Left lung (tissue), 10 donors: ENCODE data around the gene AGGF1. TPM values are rescaled to one million over a fixed set of nuclear protein-coding genes. Genes with fewer than 3 reads are reported as not detected.

ENCODE experiments used
- ATAC-seq: fragments of 200-7000 bp; cut with Tn5 transposase; one replicate; pipeline ENCODE4 v1.9.1; 2020; ENCODE audit warnings: moderate library complexity
- DNase-seq, 4 donors: peaks; one replicate each; pipeline ENCODE4 v3.0.0-alpha.2; 2013 to 2020
- H3K27ac ChIP-seq, 2 donors: fragments of 200-600 bp; sonication (generic) in 1 of 2; one replicate each; pipeline versions ENCODE4 v1.5.0 to v1.8.0; 2020 to 2021
- H3K27me3 ChIP-seq, 2 donors: fragments of 200-600 bp; sonication (generic) in 1 of 2; one replicate each; pipeline versions ENCODE4 v1.5.0 to v1.8.0; 2020 to 2021
- H3K36me3 ChIP-seq, 2 donors: fragments of 200-600 bp; sonication (generic) in 1 of 2; one replicate each; pipeline versions ENCODE4 v1.5.0 to v1.8.0; 2020 to 2021
- H3K4me1 ChIP-seq, 2 donors: fragments of 200-600 bp; one replicate each; pipeline ENCODE4 v1.8.0; 2021
- H3K4me3 ChIP-seq, 2 donors: fragments of 200-600 bp; sonication (generic) in 1 of 2; one replicate each; pipeline versions ENCODE4 v1.5.0 to v1.8.0; 2020 to 2021; ENCODE audit warnings: mild to moderate bottlenecking in 1 of 2
- H3K9me3 ChIP-seq, 2 donors: fragments of 200-600 bp; sonication (generic) in 1 of 2; one replicate each; pipeline versions ENCODE4 v1.5.0 to v1.8.0; 2020 to 2021
- CTCF ChIP-seq, 2 donors: fragments of 200-600 bp; sonication (generic) in 1 of 2; IDR thresholded peaks; one replicate each; pipeline versions ENCODE4 v1.5.0 to v1.8.0; 2021; ENCODE audit warnings: antibody characterized with exemption in 2 of 2
- intact Hi-C, 2 donors: fragments of 100-400 bp; cut with DNase I; formaldehyde crosslinking; loops; one replicate each; pipeline versions ENCODE4 v1.11.2 to v1.14.2; 2022
- polyA plus RNA-seq, 6 donors: library from polyadenylated mRNA; unstranded; fragments of 120-200 nt; gene quantifications; one replicate each; pipeline ENCODE4 v1.2.1, GENCODE V29; 2013; ENCODE audit not compliant: insufficient read length in 6 of 6
- total RNA-seq, 2 donors: library from RNA; stranded (reverse); fragmentation: NEBNext Ultra II Directional; extraction: Animal tissue kit (Norgen Biotek cat#: 25700); gene quantifications; one replicate each; pipeline ENCODE4 v1.2.1, GENCODE V29; 2021
- donor health status: DM: no; HTN: yes; CAD: no.
- donor health status: DM: no; HTN: no; CAD: no.

AGGF1 gene
- total and polyA plus RNA-seq, 8 donors: 20.9 to 27.2 (median 25.2) TPM

- DNase-seq (no peak), ATAC-seq (no peak)
- Histone ChIP-seq H3K27ac (no peak overlapping the region), H3K4me3 (no peak overlapping the region), H3K9me3 (peaks cover 0 to 11% of the 10 kb centered on the region in 2 donors), H3K4me1 (peaks cover 8 to 22% of the 10 kb centered on the region in 2 donors), H3K36me3 (peaks cover 0 to 30% of the 10 kb centered on the region in 2 donors), H3K27me3 (no peaks in the 10 kb centered on the region)
- TF ChIP-seq CTCF (IDR thresholded peaks at IDR 0.05): no peak
- intact Hi-C loops: no loop called here
Measured at GRCh38 chr5:77033338-77033737, 3.1 kb downstream of the AGGF1 start.

- ATAC-seq (no peak), DNase-seq (no peak)
- no peak overlapping the region for H3K4me3 ChIP-seq
- H3K4me1 ChIP-seq: peaks cover 8 to 16% of the 10 kb centered on the region in 2 donors
- intact Hi-C loops: no loop called here
- H3K36me3 ChIP-seq: peaks cover 0 to 56% of the 10 kb centered on the region in 2 donors
- no peak overlapping the region for H3K27ac ChIP-seq
- H3K9me3 ChIP-seq: no peaks in the 10 kb centered on the region
- no peaks in the 10 kb centered on the region for H3K27me3 ChIP-seq
- no peak for TF ChIP-seq CTCF (IDR thresholded peaks at IDR 0.05)
Measured at GRCh38 chr5:77035950-77036349, 5.7 kb downstream of the AGGF1 start.

- intact Hi-C loops: no loop called here
- H3K9me3 ChIP-seq: no peaks in the 10 kb centered on the region
- H3K4me1 ChIP-seq: no peaks in the 10 kb centered on the region
- H3K36me3 ChIP-seq: peaks cover 0 to 61% of the 10 kb centered on the region in 2 donors
- TF ChIP-seq CTCF (IDR thresholded peaks at IDR 0.05): no peak
- no peak overlapping the region for H3K27ac ChIP-seq
- no peak for ATAC-seq
- H3K27me3 ChIP-seq: no peaks in the 10 kb centered on the region
- no peak overlapping the region for H3K4me3 ChIP-seq
- DNase-seq: no peak
Measured at GRCh38 chr5:77046416-77047073, 16.3 kb downstream of the AGGF1 start.

GRCh38 chr5:77064040-77064439 lies 33.8 kb downstream of the AGGF1 start:
- H3K27ac ChIP-seq: no peak overlapping the region
- ATAC-seq: no peak
- H3K9me3 ChIP-seq: no peaks in the 10 kb centered on the region
- peaks cover 0 to 53% of the 10 kb centered on the region in 2 donors for H3K36me3 ChIP-seq
- intact Hi-C loops: no loop called here
- H3K4me1 ChIP-seq: peaks cover 0 to 18% of the 10 kb centered on the region in 2 donors
- TF ChIP-seq CTCF (IDR thresholded peaks at IDR 0.05): no peak
- H3K27me3 ChIP-seq: no peaks in the 10 kb centered on the region
- no peak for DNase-seq
- no peak overlapping the region for H3K4me3 ChIP-seq

- H3K4me1 ChIP-seq: peaks cover 0 to 18% of the 10 kb centered on the region in 2 donors
- no peak overlapping the region for H3K4me3 ChIP-seq
- peak overlapping the region in 1 of 2 donors; percentile 77 for H3K27ac ChIP-seq
- ATAC-seq (peak; percentile 35), DNase-seq (no peak)
- H3K9me3 ChIP-seq: no peaks in the 10 kb centered on the region
- H3K36me3 ChIP-seq: peaks cover 0 to 41% of the 10 kb centered on the region in 2 donors
- intact Hi-C loops: no loop called here
- no peak for TF ChIP-seq CTCF (IDR thresholded peaks at IDR 0.05)
- no peaks in the 10 kb centered on the region for H3K27me3 ChIP-seq
Measured at GRCh38 chr5:77065256-77065655, 35.1 kb downstream of the AGGF1 start.
